CD4-positive, alpha-beta T cell treated with Interleukin-6 for 4 hours (primary cell): ENCODE measurements around the gene VPS51.

ENCODE experiments used
- DNase-seq: peaks from one replicate; pipeline ENCODE4 v3.0.0-alpha.2; 2020; ENCODE audit warnings: mixed read lengths

Gene VPS51

GRCh38 chr11:65077451-65077850 lies 18.6 kb upstream of the VPS51 start:
- DNase-seq: no peak

- peak; percentile 80 for DNase-seq
Measured at GRCh38 chr11:65078151-65078550, 17.9 kb upstream of the VPS51 start.

- DNase-seq: no peak
Measured at GRCh38 chr11:65078786-65079342, 17.1 kb upstream of the VPS51 start.

- no peak for DNase-seq
Measured at GRCh38 chr11:65083134-65083833, 12.7 kb upstream of the VPS51 start.

- peak; percentile 95 for DNase-seq
Measured at GRCh38 chr11:65083834-65084597, 12.0 kb upstream of the VPS51 start, which contains the start of the genes CDCA5 and ZFPL1. Gene CDCA5, minus strand, starts transcription at chr11:65084040. Its CDS starts 62 bp downstream, at chr11:65083978. Gene ZFPL1, plus strand, starts transcription at chr11:65084222. Its CDS starts 477 bp downstream, at chr11:65084699.

- DNase-seq: no peak
Measured at GRCh38 chr11:65084598-65085375, 11.2 kb upstream of the VPS51 start.

GRCh38 chr11:65085446-65085845 lies 10.6 kb upstream of the VPS51 start:
- no peak for DNase-seq

GRCh38 chr11:65086809-65087208 lies 9.2 kb upstream of the VPS51 start:
- no peak for DNase-seq

- no peak for DNase-seq
Measured at GRCh38 chr11:65087216-65087615, 8.8 kb upstream of the VPS51 start.

GRCh38 chr11:65087827-65088226 lies 8.2 kb upstream of the VPS51 start:
- DNase-seq: no peak

GRCh38 chr11:65089621-65090020 lies 6.4 kb upstream of the VPS51 start:
- DNase-seq: no peak

GRCh38 chr11:65090628-65091027 lies 5.4 kb upstream of the VPS51 start:
- no peak for DNase-seq

GRCh38 chr11:65095427-65095826 lies 587 bp upstream of the VPS51 start:
- no peak for DNase-seq

- no peak for DNase-seq
Measured at GRCh38 chr11:65096926-65097325, 912 bp downstream of the VPS51 start.

- no peak for DNase-seq
Measured at GRCh38 chr11:65100674-65101350, 4.8 kb downstream of the VPS51 start.

GRCh38 chr11:65102142-65103095 lies 6.4 kb downstream of the VPS51 start:
- DNase-seq: no peak

- no peak for DNase-seq
Measured at GRCh38 chr11:65103476-65103875, 7.5 kb downstream of the VPS51 start.

GRCh38 chr11:65104628-65105027 lies 8.6 kb downstream of the VPS51 start:
- DNase-seq: no peak

GRCh38 chr11:65107078-65107477 lies 11.1 kb downstream of the VPS51 start:
- DNase-seq: no peak

- no peak for DNase-seq
Measured at GRCh38 chr11:65107751-65108468, 11.9 kb downstream of the VPS51 start.
